GM18502 (cell line): ENCODE results near the gene TNNT2.

ENCODE experiments used
- ATAC-seq: cut with Tn5 transposase; IDR thresholded peaks from one replicate; pipeline ENCODE4 v1.9.1; 2021; ENCODE audit warnings: mild to moderate bottlenecking; ENCODE audit not compliant: unreplicated experiment, poor library complexity

TNNT2 gene

DNA sequence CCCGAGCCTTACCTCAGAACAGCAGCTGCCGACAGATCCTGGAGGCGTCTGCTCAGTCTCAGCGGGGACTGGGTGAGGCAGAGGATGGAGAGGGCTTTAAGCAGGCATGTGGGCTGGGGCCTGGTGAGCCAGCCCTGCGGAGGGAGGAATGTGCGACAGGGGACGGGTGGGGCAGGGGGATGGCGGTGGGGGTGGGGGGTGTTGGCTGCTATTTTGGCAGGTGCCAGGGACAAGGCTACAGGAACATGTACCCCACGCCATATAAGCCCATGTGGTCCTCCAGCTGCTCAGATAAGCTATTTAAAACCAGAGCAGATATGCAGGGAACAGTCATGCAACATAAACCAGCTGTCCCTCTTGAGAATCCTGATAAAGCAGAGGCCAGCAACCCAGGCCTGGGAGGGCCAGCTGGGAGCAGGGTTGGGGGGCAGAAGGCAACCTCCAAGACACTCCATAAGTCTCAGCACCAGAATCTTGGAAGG lies at the start of gene TNNT2:
Gene TNNT2, minus strand, starts transcription at position 70 of the 482 bp plus-strand sequence. CDS start 4,426 bp downstream, outside the sequence.
- ATAC-seq, result no peak

DNA sequence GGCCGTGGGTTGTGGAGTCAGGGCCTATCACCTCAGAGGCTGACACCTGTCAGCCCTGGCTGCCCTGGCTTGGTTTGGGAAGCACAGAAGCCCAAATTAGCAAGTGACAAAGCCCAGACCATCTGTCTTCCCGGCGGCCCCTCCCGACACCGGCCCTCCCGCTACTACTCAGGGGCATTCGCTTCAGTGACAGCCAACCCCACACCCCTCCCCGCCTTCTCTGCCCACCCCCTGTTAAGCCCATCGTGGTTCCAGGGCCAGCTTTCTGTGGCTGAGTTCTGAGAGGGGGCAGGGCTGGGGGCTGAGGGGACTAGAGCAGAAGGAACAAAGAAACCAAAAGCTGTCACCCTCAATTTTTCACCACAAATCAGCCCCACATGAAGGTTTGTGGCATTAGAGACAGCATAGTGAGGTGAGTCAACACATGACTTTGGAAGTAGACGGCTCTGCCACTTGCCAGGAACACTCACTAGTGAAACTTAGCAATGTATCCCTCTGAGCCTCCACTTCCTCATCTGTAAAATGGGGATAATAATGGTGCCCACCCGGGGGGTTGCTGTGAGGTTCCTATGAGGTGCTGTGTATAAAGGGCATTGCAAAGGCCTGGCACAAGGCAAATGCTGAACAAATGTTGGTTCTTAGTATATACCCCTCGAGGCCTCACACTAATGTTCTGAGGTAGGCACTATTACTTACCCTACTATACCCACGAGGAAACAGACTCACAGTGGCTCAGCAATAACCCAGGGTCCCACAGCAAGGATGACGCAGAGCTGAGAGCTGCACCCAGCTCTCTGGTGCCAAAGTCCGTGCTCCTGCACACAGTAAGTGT lies 49.2 kb upstream of the TNNT2 start:
- ATAC-seq, result no peak

GRCh38 chr1:201424146-201424545 lies 46.7 kb upstream of the TNNT2 start:
- ATAC-seq, result no peak

DNA sequence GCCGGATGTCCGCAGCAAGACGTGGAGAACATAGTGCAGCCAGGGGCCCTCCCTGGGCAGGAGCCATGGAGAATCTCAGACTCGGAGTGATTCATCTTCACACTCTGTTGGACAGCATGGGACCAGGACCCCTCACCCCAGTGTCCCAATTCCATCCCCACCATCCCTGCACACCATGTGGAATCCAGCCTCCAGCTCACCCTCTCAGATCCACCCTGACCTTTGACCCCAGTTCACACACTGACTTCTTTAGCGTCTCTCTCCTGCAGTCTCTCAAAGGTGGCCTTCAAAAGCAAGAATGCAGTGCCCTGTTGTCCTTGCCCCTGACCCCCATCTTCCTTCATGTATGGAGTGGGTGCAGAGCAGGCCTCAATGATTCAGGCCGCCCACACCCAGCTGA lies 46.2 kb upstream of the TNNT2 start:
- no peak for ATAC-seq

DNA sequence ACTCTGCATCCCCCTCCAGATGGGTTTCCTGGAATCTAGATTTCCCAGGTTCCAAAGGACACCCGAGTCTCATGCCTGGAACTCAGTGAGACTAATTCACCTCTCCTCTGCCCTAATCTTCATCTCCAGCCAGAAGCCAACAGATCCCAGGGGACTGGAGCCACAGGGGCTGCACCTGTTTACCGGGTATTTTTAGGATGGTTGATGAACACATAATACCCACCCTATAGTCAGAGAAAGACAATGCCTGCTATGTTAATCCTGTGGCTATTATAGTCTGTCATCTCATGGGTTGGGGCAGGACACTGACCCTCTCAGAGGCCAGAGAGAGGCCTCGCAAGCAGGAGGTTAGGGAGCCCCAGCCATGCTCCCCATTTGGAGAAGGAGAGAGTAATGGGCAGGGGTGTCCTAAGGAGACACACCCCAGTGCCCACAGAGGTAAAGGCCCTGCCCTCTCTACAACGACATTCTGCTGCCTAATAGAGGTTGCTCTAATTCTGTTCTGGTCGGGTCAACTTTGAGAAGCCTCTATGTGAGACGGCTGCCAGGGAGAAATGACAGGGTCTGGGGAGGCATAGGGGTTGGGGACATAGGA lies 45.1 kb upstream of the TNNT2 start:
- ATAC-seq, result no peak

- ATAC-seq, result no peak
These were observed 44.5 kb upstream of the TNNT2 start for GRCh38 chr1:201422026-201422425.

DNA sequence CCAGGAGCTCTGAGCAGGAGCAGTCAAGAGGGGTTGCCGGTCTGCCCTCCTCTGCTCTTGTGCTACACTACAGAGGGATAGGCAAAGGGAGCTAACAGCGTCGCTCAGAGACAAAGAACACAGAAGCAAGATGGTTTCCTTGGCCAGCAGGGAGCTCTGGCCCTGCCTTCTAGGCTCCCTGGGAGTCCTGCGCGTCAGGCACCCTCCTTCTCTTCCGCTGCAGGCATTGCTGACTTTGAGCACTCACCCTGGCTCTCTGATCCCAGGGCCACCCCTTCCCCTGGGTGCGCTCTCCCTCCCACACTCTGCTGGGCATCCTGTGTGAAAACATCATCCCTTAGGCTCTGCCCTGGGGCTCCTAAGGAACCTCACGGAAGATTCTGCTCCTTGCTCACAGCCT lies 43.6 kb upstream of the TNNT2 start:
- no peak for ATAC-seq

GRCh38 chr1:201420608-201421002 lies 43.1 kb upstream of the TNNT2 start:
- no peak for ATAC-seq

- ATAC-seq, result no peak
These were observed 42.5 kb upstream of the TNNT2 start for GRCh38 chr1:201419746-201420607.

- no peak for ATAC-seq
These were observed 41.8 kb upstream of the TNNT2 start for GRCh38 chr1:201419256-201419655.

DNA sequence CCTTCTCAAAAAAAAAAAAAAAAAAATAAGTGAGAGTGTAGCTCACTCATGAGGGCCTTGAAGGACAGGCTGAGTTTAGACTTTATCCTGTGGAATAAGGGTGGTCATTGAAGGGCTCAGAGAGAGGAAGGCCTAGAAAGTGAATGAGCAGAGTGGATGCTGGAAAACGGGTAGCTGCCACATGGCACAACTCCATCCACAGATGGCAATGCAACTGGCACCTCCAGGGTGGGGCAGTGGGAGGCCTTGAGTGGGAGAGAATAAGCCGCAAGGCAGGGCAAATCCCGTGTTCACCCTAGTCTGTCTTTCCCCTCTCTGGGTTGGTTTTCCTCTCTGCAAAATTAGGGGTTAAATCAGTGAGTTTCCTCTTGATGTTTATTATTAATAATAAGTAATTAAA lies 41.0 kb upstream of the TNNT2 start:
- no peak for ATAC-seq

DNA sequence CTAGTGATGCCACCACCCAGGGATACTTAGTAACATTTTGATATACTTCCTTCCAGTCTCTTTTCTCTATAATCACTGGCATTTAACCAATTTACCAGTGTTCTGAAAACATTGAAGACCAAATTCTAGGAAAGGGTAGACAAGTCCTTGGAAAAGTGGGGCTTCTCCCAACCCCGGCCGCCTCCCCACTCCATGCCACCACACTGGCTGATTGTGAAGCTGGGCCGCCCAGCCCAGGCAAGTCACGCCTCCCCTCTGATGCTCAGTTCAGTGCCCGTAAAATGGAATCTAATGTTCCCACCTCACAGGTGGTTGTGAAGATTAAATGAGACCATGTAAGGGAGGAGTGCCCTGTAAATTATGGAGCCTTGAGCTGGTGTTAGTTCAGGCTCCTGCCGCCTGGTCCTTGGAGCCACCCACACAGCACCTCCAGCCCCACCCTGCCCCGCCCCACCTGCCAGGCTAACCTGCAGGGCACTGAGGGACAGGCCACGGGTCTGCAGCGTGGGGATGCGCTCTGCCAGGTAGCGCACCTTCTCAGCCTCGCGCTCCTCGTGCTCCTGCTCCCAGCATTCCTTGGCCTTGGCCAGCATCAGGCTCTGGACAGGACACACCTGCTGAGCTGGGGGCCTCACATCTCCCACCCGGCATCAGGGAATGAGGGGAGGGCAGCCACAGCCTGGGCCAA lies 36.7 kb upstream of the TNNT2 start:
- ATAC-seq, result no peak

DNA sequence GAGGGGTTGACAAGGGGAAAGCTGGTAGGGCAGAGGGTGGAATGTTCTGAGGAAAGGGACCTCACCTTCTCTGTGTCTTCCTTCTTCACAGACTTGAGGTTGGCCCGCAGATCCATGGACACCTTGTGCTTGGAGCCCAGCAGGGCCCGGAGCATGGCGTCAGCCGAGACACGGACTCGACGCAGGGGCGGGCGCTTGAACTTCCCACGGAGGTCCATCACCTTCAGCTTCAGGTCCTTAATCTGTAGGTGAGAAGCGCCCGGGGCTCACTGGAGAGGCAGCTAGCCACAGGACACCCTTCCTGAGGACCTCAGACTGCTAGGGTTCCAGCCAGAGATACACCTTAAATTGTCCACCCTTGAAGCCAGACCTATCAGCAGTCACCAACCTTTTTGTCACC lies 33.8 kb upstream of the TNNT2 start:
- no peak for ATAC-seq

DNA sequence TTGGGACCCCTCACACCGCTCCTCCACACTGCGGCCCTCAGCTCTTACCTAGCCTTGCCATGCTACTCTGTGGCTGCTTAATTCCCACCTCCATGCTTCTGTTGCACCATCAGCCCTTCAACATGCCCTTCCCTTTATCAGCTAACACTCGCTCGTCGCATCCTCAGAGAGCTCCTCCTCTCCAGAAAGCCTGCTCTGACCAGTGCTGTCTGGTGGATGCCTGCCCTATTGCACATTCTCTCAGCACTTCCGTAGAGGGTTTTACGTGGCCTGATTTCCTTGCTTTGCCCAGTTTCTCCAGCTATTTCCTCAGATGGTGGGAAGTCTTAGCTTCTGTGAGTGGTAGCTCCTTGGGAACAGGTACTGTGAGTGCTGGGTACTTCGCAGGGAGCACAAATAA lies 32.0 kb upstream of the TNNT2 start:
- no peak for ATAC-seq

DNA sequence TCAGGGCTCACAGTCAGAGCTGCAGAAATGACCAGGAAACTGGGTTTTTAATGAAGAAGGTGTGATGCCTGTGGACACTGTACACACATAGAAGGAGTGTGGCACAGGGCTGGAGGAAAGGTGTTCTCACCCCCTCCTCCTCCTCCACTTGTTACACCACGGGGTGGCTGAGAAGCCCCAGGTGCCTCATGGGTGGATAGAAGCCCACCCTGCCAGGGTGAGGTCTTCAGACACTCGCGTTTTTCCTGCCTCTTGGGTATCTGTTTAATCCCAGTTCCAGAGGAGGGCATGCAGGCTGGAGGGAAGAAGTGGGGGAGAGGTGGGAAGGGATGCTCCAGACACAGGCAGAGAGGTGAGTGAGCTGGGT lies 31.3 kb upstream of the TNNT2 start:
- ATAC-seq, result no peak

- ATAC-seq, result peak; percentile 55
These were observed 30.8 kb upstream of the TNNT2 start for GRCh38 chr1:201408176-201408833.

GRCh38 chr1:201406831-201407406 lies 29.4 kb upstream of the TNNT2 start:
- no peak for ATAC-seq

DNA sequence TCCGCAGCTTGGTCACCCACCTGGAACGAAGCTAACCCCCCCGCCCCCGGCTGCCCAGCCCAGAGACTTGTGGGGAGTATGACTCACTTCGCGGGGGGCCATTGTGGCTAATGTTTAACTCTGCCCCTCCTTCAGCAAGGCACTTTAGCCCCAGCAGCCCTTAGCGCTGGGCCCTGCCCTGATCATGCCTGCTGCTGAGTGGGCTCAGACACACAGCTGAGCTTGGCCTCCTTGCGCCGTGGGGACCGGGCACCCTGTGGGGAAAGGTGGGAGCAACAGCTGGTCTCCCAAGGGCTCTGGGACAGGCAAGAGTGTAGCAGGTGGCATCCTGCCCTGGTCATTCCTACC lies 28.0 kb upstream of the TNNT2 start:
- no peak for ATAC-seq

DNA sequence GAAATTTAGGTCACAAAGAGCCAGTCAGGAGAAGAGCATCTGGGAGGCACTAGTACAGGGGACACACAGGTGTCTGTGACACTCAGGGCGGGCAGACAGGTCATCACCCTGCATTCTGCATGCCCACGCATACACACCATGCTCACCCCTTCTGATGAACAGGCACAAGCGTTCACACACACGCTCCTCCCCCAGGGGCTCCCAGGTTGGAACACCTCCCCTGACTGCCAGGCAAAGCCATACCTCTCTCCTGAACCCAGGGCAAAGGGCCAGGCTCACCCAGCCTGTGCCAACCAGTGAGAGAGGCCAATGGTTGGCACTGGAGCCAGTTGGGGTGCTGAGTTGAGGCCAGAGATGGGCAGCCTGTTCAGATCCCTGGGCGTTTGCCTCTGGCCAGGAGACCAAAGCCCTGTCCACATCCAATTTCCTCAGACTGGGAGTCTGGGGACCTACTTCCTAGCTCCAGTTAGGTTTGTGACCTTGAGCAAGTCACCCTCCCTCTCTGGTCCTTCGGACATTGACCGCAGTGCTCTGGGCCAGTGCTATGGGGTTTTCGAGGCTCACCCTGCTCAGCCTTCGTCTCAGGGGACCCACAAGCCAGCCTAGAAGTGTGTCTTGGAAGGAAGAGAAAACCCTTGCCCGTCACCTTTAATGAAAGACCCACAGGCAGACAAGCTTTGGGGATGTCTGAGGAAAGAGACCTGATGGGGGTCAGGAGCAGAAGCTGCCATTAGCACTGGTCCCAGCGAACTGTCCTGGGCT lies 27.4 kb upstream of the TNNT2 start:
- no peak for ATAC-seq
